Testis (tissue), 2 donors: ENCODE data around the gene TSC22D2.

Experiments used
- CTCF ChIP-seq, 3 experiments: fragments of 450-650 bp in 2 of 3; fragments of 200-600 bp in 1 of 3; sonication (generic) in 1 of 3; IDR thresholded peaks; one replicate each; pipeline ENCODE4 v1.5.1; 2016 to 2019; ENCODE audit warnings: antibody characterized with exemption in 3 of 3, mild to moderate bottlenecking in 2 of 3, moderate library complexity in 1 of 3
- POLR2A ChIP-seq: fragments of 450-650 bp; IDR thresholded peaks from one replicate; pipeline ENCODE4 v1.6.1; 2017; ENCODE audit warnings: antibody characterized with exemption, mild to moderate bottlenecking, moderate library complexity

GRCh38 chr3:150428562-150428961 is 20.5 kb downstream of the TSC22D2 start:
- TF ChIP-seq CTCF (IDR thresholded peaks at IDR 0.05) (no peak), POLR2A (no peak)
